ENCODE data around the gene WWTR1. TPM values are rescaled to one million over a fixed set of nuclear protein-coding genes. Genes with fewer than 3 reads are reported as not detected.

Gene WWTR1
- total RNA-seq, 6 experiments from 2014 or later = 10.6 to 19.7 (median 15.3) TPM

Small RNAs within 50 kb of the gene (small RNA-seq; reads per million reads assigned to genes)
- 0 reads per million in 2 experiments for gene RNU6-1098P

Other genes with a start within 250 kb of the WWTR1 start
- gene TM4SF4, start 183.3 kb downstream of the WWTR1 start, total RNA-seq = 100 to 1,000 TPM; 210 to 473 (median 316) TPM
- 10 to 100 TPM; 11.0 to 17.7 (median 14.0) TPM for gene COMMD2, start 94.5 kb upstream of the WWTR1 start, total RNA-seq
- gene ANKUB1, start 134.5 kb upstream of the WWTR1 start, total RNA-seq = not detected
- gene RNF13, start 155.2 kb upstream of the WWTR1 start, total RNA-seq = 10 to 100 TPM; 45.0 to 55.6 (median 47.5) TPM

All from right lobe of liver (tissue), 5 donors.